Panc1 (cell line): ENCODE data around the gene CDK5RAP2. TPM values are rescaled to one million over a fixed set of nuclear protein-coding genes. Genes with fewer than 3 reads are reported as not detected.

Experiments
- ATAC-seq: fragments of 200-7000 bp; cut with Tn5 transposase; 2 replicates; pipeline ENCODE4 v1.9.1; 2020; ENCODE audit warnings: mild to moderate bottlenecking, moderate library complexity
- BruUV-seq: library from RNA; stranded (reverse); fragments of 400-500 nt; replicated peaks from 2 replicates; lab custom pipeline; 2021; lab: Mats Ljungman, UMichigan
- CTCF ChIA-PET: fragments of 300-600 bp; sonication (Branson Sonifier 250); formaldehyde crosslinking; loops from one replicate; lab custom pipeline; 2022; ENCODE audit warnings: antibody characterized with exemption; lab: Charles Lee
- POLR2A ChIA-PET: fragments of 300-600 bp; sonication (Branson Sonifier 250); formaldehyde crosslinking; loops from one replicate; lab custom pipeline; 2022; ENCODE audit warnings: antibody characterized with exemption; lab: Charles Lee
- DNase-seq: peaks from one replicate; pipeline ENCODE4 v3.0.0-alpha.2; 2010; ENCODE audit warnings: low read depth, low spot score
- H3K27ac ChIP-seq: 2 replicates; pipeline ENCODE4 v1.5.1; 2011; ENCODE audit warnings: mild to moderate bottlenecking, low read length, inconsistent platforms
- H3K27me3 ChIP-seq: fragments of 200-500 bp; sonication (Bioruptor generic); 2 replicates; pipeline ENCODE4 v1.6.0; 2014; ENCODE audit warnings: low read length, inconsistent platforms; ENCODE audit not compliant: control insufficient read depth, insufficient read depth
- H3K36me3 ChIP-seq: fragments of 200-500 bp; sonication (Bioruptor generic); 2 replicates; pipeline ENCODE4 v1.5.1; 2014; ENCODE audit warnings: inconsistent platforms, mild to moderate bottlenecking, low read length, moderate library complexity; ENCODE audit not compliant: control insufficient read depth, insufficient read depth
- H3K4me1 ChIP-seq: 2 replicates; pipeline ENCODE4 v1.5.1; 2011; ENCODE audit warnings: inconsistent platforms, mild to moderate bottlenecking, low read length, moderate library complexity; ENCODE audit not compliant: control insufficient read depth, insufficient read depth
- H3K4me3 ChIP-seq, 2 experiments: 2 replicates each; pipeline ENCODE4 v1.5.1; 2011 to 2012; ENCODE audit warnings: low read depth in 2 of 2, low read length in 2 of 2, mild to moderate bottlenecking in 2 of 2, inconsistent platforms in 1 of 2, moderate library complexity in 1 of 2
- H3K9me3 ChIP-seq: fragments of 200-500 bp; sonication (Bioruptor generic); 2 replicates; pipeline ENCODE4 v1.5.1; 2014; ENCODE audit warnings: low read depth, mild to moderate bottlenecking, inconsistent platforms, low read length, moderate library complexity; ENCODE audit not compliant: control insufficient read depth, insufficient read depth
- POLR2AphosphoS5 ChIP-seq: IDR thresholded peaks from 2 replicates; pipeline ENCODE4 v1.6.1; 2012; ENCODE audit warnings: mild to moderate bottlenecking, low read depth, low read length, moderate library complexity
- REST ChIP-seq, 2 experiments: IDR thresholded peaks; 2 replicates each; pipeline ENCODE4 v1.6.1; 2011 to 2012; ENCODE audit warnings: low read depth in 2 of 2, control low read depth in 1 of 2, low read length in 1 of 2, mild to moderate bottlenecking in 1 of 2, moderate library complexity in 1 of 2; ENCODE audit not compliant: insufficient read depth in 1 of 2
- SIN3A ChIP-seq: IDR thresholded peaks from 2 replicates; pipeline ENCODE4 v1.6.1; 2012; ENCODE audit warnings: low read depth, mild to moderate bottlenecking, low read length, moderate library complexity, borderline replicate concordance; ENCODE audit not compliant: insufficient read depth
- TCF7L2 ChIP-seq: IDR thresholded peaks from 2 replicates; pipeline ENCODE4 v1.6.1; 2011; ENCODE audit warnings: mild to moderate bottlenecking, low read depth, low read length, inconsistent platforms
- in situ Hi-C: cut with HindIII; loops from 2 replicates; pipeline ENCODE4 v1.10.0; 2016; ENCODE audit warnings: low sequenced_read_pairs, low pct_unique_long_range_greater_than_20kb
- intact Hi-C: fragments of 100-400 bp; cut with micrococcal nuclease; formaldehyde crosslinking; loops from one replicate; pipeline ENCODE4 v1.10.0; 2022; ENCODE audit not compliant: unreplicated experiment
- total RNA-seq: library from RNA; stranded (reverse); gene quantifications from one replicate; pipeline ENCODE4 v1.2.1, GENCODE V29; 2021; ENCODE audit not compliant: unreplicated experiment
- TF ChIP-seq, protein P1 (sequence below): fragments of 450-650 bp; IDR thresholded peaks from 2 replicates; pipeline ENCODE4 v1.5.1; 2017; ENCODE audit warnings: mild to moderate bottlenecking

Gene CDK5RAP2
- total RNA-seq, 1 experiment from 2014 or later: 47.7 TPM

DNA sequence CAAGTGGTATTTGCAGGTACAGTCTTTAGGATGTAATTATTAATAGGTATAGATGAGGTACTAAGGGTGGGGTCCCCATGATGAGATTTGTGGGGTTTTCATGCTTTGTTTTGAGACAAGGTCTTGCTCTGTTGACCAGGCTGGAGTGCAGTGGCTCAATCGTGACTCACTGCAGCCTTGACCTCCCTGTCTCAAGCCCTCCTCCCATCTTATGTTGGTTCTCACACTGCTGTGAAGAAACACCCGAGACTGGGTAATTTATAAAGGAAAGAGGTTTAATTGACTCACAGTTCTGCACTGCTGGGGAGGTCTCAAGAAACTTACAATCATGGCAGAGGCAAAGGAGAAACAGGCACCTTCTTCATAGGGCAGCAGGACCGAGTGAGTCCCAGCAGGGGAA lies 217.5 kb downstream of the CDK5RAP2 start:
- ATAC-seq (no peak), DNase-seq (no peak)
- TF ChIP-seq POLR2AphosphoS5 (no peak), REST (IDR thresholded peaks at IDR 0.05; ENCODE audit: insufficient read depth in 1 of 2, low read depth in 2 of 2, low read length in 1 of 2) (no peak), SIN3A (no peak), TCF7L2 (no peak)
- TF ChIP-seq, protein P1, sequence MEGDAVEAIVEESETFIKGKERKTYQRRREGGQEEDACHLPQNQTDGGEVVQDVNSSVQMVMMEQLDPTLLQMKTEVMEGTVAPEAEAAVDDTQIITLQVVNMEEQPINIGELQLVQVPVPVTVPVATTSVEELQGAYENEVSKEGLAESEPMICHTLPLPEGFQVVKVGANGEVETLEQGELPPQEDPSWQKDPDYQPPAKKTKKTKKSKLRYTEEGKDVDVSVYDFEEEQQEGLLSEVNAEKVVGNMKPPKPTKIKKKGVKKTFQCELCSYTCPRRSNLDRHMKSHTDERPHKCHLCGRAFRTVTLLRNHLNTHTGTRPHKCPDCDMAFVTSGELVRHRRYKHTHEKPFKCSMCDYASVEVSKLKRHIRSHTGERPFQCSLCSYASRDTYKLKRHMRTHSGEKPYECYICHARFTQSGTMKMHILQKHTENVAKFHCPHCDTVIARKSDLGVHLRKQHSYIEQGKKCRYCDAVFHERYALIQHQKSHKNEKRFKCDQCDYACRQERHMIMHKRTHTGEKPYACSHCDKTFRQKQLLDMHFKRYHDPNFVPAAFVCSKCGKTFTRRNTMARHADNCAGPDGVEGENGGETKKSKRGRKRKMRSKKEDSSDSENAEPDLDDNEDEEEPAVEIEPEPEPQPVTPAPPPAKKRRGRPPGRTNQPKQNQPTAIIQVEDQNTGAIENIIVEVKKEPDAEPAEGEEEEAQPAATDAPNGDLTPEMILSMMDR: no peak
- ChIA-PET CTCF (no interaction called here), POLR2A (no interaction called here)
- no TSS peak for BruUV-seq
- H3K9me3 ChIP-seq: no peaks in the 10 kb centered on the region
- H3K4me1 ChIP-seq: peaks cover 4% of the 10 kb centered on the region; the same call in 1 of the 2 replicates
- no peak overlapping the region for H3K27ac ChIP-seq
- in situ Hi-C loops: no loop called here
- no peak overlapping the region for H3K4me3 ChIP-seq
- H3K27me3 ChIP-seq: no peaks in the 10 kb centered on the region
- H3K36me3 ChIP-seq: no peaks in the 10 kb centered on the region
- intact Hi-C loops: no loop called here

DNA sequence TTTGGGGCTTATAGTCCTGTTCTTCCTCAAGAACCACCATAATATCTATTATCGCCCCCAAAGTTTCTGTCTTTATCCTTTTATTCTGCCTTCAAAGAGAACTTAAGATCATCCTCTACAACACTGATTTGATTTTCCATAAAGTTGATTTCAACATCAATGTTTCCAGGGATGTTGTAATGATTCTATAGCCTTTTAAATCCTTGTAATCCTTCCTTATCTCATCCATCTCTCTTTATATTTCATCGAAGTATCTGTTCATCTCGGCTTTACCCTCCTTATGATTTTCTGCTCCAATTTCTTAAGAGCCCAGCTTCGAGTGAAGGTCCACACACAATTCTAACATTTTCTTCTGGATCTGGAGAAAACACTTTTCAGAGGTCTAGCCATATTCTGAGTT lies 218.4 kb downstream of the CDK5RAP2 start:
- in situ Hi-C loops: no loop called here
- no TSS peak for BruUV-seq

More for the DNA sequence above, 218.4 kb downstream of the CDK5RAP2 start:
- Histone ChIP-seq H3K27ac (no peak overlapping the region), H3K4me3 (no peak overlapping the region), H3K4me1 (peaks cover under 1% of the 10 kb centered on the region; the same call in 1 of the 2 replicates), H3K9me3 (no peaks in the 10 kb centered on the region), H3K36me3 (no peaks in the 10 kb centered on the region), H3K27me3 (no peaks in the 10 kb centered on the region)
- ATAC-seq (no peak), DNase-seq (no peak)
- TF ChIP-seq, protein P1: no peak
- no peak for TF ChIP-seq SIN3A
- no peak for TF ChIP-seq REST (IDR thresholded peaks at IDR 0.05; ENCODE audit: insufficient read depth in 1 of 2, low read depth in 2 of 2, low read length in 1 of 2)
- TF ChIP-seq POLR2AphosphoS5: no peak
- intact Hi-C loops: no loop called here
- POLR2A ChIA-PET: no interaction called here
- CTCF ChIA-PET: no interaction called here
